GM10248 (cell line): ENCODE data around the gene MPPED2.

ENCODE experiments used
- CTCF ChIA-PET: fragments of 300-600 bp; sonication (Branson Sonifier 250); formaldehyde crosslinking; extraction: SDS; loops from one replicate; lab custom pipeline; 2021; ENCODE audit warnings: antibody characterized with exemption; lab: Yijun Ruan, JAX
- POLR2A ChIA-PET: fragments of 350-650 bp; sonication (Branson Sonifier 250); formaldehyde crosslinking; extraction: SDS; loops from one replicate; lab custom pipeline; 2020; ENCODE audit warnings: antibody characterized with exemption; lab: Yijun Ruan, JAX
- DNase-seq: peaks from one replicate; pipeline ENCODE4 v3.0.0; 2012; ENCODE audit errors: extremely low spot score
- TF ChIP-seq, protein P1 (sequence below): IDR thresholded peaks from 2 replicates; pipeline ENCODE4 v1.5.1; 2012; ENCODE audit warnings: mild to moderate bottlenecking, low read depth; ENCODE audit errors: extremely low read depth, missing control alignments, control extremely low read depth

Gene MPPED2

DNA sequence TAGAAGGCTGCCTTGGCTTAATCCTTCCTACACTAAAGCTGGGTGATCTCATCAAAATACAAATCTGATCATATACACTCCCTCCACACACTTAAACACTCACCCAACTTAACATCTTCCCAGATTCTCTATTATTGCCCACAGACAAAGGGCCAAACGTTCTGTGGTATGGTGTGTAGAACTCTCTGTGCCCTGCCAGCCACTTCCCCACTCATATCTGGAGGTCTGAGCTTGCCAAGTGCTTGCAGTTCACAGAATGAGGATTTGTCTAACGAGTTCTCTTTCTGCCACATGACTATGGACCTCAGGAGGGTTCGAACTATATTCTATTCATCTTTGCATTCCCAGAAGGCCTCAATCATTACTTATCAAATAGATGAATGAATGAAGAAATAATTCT, 77.6 kb downstream of the MPPED2 start:
- DNase-seq: no peak
- CTCF ChIA-PET: no interaction called here
- POLR2A ChIA-PET: no interaction called here
- TF ChIP-seq, protein P1, sequence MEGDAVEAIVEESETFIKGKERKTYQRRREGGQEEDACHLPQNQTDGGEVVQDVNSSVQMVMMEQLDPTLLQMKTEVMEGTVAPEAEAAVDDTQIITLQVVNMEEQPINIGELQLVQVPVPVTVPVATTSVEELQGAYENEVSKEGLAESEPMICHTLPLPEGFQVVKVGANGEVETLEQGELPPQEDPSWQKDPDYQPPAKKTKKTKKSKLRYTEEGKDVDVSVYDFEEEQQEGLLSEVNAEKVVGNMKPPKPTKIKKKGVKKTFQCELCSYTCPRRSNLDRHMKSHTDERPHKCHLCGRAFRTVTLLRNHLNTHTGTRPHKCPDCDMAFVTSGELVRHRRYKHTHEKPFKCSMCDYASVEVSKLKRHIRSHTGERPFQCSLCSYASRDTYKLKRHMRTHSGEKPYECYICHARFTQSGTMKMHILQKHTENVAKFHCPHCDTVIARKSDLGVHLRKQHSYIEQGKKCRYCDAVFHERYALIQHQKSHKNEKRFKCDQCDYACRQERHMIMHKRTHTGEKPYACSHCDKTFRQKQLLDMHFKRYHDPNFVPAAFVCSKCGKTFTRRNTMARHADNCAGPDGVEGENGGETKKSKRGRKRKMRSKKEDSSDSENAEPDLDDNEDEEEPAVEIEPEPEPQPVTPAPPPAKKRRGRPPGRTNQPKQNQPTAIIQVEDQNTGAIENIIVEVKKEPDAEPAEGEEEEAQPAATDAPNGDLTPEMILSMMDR: no peak

DNA sequence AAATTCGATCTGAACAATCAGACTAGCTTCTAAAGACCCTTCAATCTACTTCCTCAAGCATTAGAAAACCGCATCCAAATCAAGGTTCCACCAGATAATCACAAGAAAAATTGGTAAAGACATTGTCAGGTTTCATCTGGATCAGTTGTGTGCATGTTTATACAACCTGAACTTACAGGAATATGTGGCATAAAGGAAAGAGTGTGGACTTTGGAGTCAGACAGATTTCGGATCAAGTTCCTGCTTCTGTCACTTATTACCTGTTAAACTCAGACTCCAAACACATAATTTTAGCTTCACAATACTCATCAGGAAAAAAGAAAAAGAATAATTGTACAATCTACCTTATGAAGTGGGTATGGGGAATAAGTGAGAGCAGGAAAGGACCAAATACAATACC, 80.5 kb downstream of the MPPED2 start:
- ChIA-PET CTCF (no interaction called here), POLR2A (no interaction called here)
- TF ChIP-seq, protein P1: no peak
- DNase-seq: no peak

DNA sequence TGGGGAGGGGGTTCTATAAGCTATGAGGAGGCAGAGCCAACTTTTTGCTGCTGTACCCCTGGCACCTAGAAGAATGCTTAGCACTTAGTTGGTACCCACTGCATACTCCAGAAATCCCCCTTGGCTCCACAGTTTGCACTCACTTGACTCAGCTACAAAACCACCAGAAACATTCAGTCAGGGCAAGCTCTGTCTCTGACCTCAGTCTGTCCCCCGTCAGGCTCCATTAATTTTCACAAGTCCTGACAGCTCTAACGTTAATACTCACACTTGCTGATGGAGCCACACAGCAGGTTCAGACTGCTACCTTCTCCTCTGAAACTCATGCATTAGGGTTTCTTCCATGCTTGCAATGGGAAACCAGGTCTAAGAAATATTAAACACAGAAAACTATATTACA, 81.7 kb downstream of the MPPED2 start:
- DNase-seq: no peak
- TF ChIP-seq, protein P1: no peak
- ChIA-PET CTCF (no interaction called here), POLR2A (no interaction called here)

DNA sequence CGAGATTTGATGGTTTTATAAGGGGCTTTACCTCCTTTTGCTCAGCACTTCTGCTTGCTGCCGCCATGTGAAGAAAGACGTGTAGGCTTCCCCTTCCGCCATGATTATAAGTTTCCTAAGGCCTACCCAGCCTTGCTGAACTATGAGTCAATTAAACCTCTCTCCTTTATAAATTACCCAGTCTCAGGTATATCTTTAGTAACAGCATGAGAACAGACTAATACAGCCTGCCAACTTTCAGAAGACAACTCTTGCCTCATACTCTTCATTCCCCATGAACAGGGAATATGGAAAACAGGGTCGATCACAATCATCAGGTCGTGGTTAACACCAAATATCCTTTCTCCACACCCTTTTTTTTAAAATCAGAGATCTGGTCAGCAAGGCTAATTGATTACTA, 83.0 kb downstream of the MPPED2 start:
- ChIA-PET POLR2A (no interaction called here), CTCF (interaction anchor here (0.9 kb wide), 1 partner anchor 12 kb away, joined by 4 read pairs; no protein-coding TSS in a partner anchor)
- DNase-seq: no peak
- TF ChIP-seq, protein P1: no peak

DNA sequence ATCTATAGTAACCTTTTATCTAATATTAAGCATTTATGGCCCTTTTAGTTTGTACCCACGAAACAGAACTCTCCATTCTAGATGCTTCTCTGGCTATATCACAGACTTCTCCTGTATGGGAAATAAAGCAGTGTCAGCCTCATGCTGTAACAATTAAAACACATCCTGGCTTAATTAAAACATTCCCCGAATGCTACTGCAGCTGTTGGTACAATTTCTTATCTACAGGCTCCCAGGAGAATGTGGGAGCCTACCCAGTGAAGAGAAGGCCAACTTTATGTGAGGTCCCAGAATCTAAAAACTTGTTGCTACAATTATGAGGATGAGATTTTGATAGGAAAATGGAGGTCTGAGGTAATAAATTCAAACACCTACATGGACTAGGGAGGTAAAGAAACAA, 83.8 kb downstream of the MPPED2 start:
- TF ChIP-seq, protein P1: no peak
- CTCF ChIA-PET: interaction anchor here (0.9 kb wide), 1 partner anchor 11 kb away, joined by 4 read pairs; no protein-coding TSS in a partner anchor
- POLR2A ChIA-PET: no interaction called here
- no peak for DNase-seq

DNA sequence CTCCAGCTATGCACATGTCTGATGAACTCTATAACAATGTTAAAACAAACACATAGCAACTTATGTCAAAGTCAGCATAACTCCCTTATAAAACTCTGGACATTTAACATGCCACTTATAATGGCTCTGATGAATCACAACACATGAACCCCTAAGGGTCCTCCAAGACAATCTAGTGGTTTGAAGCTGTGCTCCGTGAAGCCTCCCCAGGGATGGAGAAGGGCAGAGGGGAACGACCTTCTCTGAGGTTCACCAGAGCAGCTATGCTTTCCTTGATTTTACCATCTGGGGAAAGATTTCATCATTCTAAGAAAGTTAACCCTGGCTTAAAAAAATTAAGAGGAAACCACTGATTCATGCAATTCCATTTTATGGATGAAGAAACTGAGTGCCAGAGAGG, 84.4 kb downstream of the MPPED2 start:
- no peak for DNase-seq
- ChIA-PET CTCF (no interaction called here), POLR2A (no interaction called here)
- TF ChIP-seq, protein P1: no peak

DNA sequence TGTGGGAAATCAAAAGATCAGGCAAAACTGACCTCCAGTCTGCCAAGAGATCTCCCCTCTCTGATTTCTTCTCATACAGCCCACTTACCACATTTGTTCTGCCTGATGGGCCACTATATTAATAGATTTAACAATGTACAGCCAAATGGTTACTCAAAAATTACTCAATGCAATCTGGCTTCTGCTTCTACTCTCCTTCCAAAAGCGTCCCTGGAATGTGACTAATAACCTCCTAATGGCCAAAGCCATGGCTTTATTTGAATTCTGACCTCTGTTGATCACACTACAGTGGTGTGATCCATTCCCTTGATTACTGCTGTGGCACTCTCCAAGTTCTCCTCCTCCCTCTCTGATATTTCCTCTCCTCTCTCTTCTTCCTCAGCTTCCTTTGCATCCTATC, 86.2 kb downstream of the MPPED2 start:
- DNase-seq: no peak
- TF ChIP-seq, protein P1: no peak
- CTCF ChIA-PET: no interaction called here
- POLR2A ChIA-PET: no interaction called here
